NCI-H146 (cell line): ENCODE measurements around the gene C9orf50.
"Not testable (repeated sequence)": the region's sequence is repeated elsewhere in the genome, so short reads cannot be mapped to it uniquely, and the experiment has no call there.

ENCODE experiments used
- DNase-seq: peaks from one replicate; lab custom pipeline; 2025; lab: John Stamatoyannopoulos, UW

The C9orf50 gene

DNA sequence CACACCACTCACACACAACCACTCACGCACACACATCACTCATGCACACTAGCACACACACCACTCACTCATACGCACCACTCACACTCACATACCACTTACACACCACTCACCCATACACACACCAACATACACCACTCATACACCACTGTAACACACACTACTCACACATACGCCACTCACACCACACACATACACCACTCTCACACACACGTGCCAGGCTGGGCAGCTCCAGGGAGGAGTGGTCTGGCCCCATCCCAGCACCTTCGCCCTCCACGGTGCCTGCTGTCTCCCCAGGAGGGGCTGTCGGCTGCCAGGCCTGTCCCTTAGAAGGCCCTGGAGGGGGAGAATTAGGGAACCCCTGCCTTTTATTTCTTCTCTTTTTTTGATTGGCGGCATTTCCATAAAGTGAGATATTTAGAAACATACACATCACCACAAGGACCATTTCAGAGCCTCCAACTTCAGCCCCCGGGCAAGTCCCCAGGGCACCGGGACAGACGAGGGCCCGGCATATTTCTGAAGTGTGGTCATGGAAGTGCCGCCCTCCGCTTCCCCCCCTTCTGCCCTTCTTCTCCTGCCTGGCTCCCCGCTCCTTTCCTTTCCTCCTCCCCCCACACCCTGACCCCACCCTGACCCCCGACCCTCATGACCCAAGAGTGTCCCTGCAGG, 27.3 kb upstream of the C9orf50 start:
- DNase-seq = no peak

DNA sequence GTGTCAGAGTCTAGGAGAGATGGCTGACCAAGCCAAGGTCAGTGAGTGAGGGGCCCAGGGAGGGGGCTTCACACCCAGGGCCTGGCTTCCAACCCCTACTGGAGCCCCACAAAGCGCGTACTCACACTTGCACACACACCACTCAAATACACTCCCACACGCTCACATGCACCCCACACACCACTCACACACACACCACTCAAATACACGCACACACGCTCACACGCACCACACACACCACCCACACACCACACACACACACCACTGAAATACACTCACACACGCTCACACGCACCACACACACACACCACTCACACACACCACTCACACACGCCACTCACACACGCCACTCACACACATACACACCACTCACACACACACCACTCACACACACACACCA, 26.7 kb upstream of the C9orf50 start:
- no peak for DNase-seq

GRCh38 chr9:129646654-129647053, 25.8 kb upstream of the C9orf50 start:
- no peak for DNase-seq

DNA sequence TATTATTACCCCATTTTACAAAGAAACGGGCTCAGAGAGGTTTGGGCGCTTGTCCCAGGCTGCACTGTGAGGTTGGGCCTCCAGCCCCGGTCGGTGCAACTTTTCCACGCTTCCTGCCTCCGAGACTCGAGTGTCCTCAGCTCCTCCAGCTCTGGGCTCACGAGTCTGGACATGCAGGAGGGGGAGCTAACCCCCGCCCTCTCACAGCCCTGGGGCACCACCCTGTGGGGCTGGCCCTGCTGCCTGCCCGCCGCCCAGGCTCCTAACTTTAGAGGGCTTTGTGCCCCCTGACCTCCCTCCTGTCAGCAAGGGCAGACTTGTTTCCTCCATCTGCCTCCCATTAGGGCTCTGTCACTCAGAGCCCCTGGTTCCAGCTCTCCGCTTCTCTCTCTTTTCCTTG, 25.4 kb upstream of the C9orf50 start:
- DNase-seq = no peak

DNA sequence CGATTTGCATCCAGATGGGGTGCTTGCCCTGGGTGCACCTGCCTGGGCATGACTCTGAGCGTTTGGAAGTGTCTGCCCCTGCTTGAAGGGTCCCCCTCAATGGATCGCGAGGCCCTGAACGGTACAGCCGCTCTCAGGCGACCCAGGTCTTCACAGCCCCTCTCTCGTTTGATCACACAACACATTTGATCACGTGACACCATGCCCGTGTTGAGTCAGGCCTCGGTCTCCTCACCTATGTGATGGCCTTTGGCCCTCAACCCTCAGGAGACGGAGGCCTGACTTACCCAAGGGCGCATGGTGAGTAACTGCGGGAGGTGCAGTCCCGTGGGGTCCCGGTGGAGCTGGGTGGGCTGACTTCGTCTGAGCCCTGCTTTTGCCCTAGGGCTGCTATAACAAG, 24.0 kb upstream of the C9orf50 start:
- no peak for DNase-seq

DNA sequence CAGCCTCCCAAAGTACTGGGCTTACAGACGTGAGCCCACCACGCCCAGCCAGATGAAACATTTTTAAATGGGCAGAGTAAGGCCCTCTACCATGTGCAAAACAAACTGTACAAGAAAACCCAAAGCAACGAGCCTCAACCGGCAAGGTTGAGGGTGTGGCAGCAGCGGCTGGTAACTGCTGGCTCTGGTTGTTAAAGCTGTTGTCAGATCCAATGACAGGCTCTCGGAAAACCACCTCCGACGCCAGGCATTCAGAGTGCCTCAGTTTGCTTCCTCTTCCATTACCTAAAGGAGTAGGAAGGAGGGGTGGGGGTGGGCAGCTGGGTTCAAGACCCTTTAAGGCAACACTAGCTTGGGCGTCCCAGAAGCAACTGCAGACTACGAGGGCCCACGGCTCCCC, 23.5 kb upstream of the C9orf50 start:
- no peak for DNase-seq

GRCh38 chr9:129643706-129644105, 22.8 kb upstream of the C9orf50 start:
- no peak for DNase-seq

DNA sequence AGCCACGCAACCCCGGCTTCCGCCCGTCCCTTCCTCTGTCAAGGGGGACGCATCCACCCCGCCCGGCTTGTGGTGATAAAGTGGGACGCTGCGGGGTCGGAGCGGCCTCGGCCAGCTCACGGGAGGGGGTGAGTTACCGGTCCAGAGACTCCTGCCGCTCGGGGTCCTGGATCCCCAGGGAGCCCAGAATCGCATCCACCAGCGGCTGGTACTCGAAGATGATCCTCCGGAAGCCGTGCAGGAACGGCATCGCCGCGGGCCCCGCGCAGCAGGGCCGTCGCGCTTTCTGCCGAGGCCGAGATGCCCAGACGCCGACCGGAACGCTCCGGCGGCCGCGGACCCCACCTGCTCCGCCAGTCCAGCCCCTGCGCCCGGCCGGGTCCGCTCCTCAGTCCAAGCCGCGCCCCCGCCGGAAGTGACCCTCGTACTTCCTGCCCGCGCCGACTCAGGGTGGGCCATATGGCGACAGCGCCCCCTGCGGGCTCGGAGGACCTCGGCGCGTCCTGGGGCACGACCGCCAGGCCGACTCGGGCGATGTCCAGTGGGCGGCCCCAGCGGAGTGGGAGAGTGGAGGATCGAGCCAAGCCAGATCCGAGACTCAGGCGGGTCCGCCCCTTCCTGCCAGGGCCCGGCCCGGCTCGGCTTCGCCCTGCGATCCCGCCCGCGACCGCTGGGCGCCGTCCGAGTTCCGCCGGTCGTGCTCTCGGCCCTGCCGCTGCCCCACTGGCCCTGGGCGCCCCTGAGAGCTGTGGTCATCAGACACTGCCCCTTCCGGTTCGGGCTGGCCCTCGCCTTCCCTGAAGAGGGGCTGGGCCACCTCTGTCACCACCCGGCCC, 21.1 kb upstream of the C9orf50 start, which contains the start of gene ASB6:
Gene ASB6, minus strand, starts transcription at position 402 of the 836 bp plus-strand sequence. Its CDS starts 152 bp downstream, at position 250.
- DNase-seq = peak; percentile 88

- peak; percentile 28 for DNase-seq
These were observed 20.2 kb upstream of the C9orf50 start for GRCh38 chr9:129640871-129641749.

DNA sequence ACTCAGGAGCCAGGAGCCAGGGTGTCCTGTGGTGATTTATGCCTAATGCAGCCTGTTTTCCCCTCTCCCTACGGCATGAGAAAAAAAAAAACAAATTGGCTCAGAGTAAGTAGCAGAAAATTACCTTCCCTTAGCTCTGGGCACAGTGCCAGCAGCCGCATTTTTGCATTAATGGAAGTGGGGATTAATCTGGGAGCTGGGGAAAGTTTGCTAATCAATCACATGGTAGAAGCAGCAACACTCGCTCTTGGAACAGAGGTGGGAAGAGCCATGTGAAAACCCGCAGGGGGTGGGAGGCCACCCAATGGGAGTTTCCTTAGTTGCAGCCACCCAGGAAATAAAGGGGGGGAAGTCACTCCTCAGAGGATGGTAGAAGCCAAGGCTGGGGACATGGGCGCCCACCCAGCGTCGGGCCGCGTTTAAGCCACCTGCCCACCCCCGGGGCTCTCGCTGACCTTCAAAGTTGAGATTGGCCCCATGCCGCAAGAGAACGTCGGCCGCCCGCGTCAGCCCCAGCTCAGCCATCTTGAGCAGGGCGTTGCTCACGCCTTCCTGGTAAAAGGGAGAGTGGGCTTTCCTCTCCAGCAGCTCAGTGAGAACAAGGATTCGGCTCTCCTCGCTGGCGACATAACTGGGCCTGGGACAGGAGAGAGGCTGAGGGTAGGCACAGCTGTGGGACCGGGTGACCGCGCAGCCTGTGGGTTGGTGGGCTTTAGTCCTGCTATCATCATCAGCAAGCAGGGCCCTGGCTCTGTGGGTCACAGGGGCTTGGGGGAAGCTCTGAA, 19.4 kb upstream of the C9orf50 start:
- DNase-seq = peak; percentile 13

- DNase-seq = no peak
These were observed 18.8 kb upstream of the C9orf50 start for GRCh38 chr9:129639756-129640085.

- no peak for DNase-seq
These were observed 18.2 kb upstream of the C9orf50 start for GRCh38 chr9:129639034-129639630.

- DNase-seq = no peak
These were observed 17.0 kb upstream of the C9orf50 start for GRCh38 chr9:129637673-129638439.

GRCh38 chr9:129637102-129637501, 16.2 kb upstream of the C9orf50 start:
- DNase-seq = no peak

- not testable (repeated sequence) for DNase-seq
These were observed 15.4 kb upstream of the C9orf50 start for GRCh38 chr9:129636343-129636742.

- DNase-seq = no peak
These were observed 14.5 kb upstream of the C9orf50 start for GRCh38 chr9:129635099-129636065.

- DNase-seq = no peak
These were observed 12.9 kb upstream of the C9orf50 start for GRCh38 chr9:129633848-129634247.

DNA sequence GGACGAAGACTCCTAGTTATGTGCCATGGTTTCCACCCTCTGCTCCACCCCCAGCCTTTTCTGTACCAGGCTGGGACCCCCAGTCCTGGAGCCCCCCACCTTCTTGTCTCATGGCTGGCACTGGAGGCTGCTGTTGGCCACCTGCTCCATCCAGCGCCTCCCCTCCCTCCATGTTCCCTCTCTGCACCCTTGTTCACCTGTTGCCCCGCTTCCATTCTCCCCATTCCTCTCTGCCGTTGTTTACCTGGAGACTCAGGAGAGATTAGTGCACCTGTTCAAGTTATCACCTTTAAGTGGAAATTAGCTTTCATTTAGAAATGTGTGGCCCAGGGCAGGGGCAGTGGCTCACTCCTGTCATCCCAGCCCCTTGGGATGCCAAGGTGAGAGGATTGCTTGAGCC, 12.3 kb upstream of the C9orf50 start:
- no peak for DNase-seq

- DNase-seq = no peak
These were observed 11.6 kb upstream of the C9orf50 start for GRCh38 chr9:129632460-129632859.
